Measurements from ENCODE around the gene C19orf12. TPM values are rescaled to one million over a fixed set of nuclear protein-coding genes. Genes with fewer than 3 reads are reported as not detected.

The C19orf12 gene
- total RNA-seq, 1 experiment from 2014 or later: 10.0 TPM

GRCh38 chr19:29717051-29717450 lies 2.0 kb upstream of the C19orf12 start:
- no peaks in the 10 kb centered on the region for H3K36me3 ChIP-seq (ENCODE audit: control insufficient read depth in 1 of 2, insufficient read depth in 2 of 2, low read length in 2 of 2)
- RAD21 ChIA-PET (ENCODE audit: low non-redundant PET in 1 of 2, low total read pairs in 2 of 2, uncharacterized antibody in 2 of 2, unreplicated experiment in 2 of 2): interaction anchor here (1.0 to 1.4 kb wide), 2 partner anchors 106 to 107 kb away, joined by 6 to 7 read pairs; no protein-coding TSS in a partner anchor
- no peaks in the 10 kb centered on the region for H3K9me2 ChIP-seq (ENCODE audit: insufficient read depth)
- H2AFZ ChIP-seq (ENCODE audit: low read depth, low read length, poor library complexity, severe bottlenecking): no peak overlapping the region
- no peaks in the 10 kb centered on the region for H3K27me3 ChIP-seq (ENCODE audit: insufficient read depth, low read length)
- H3K9ac ChIP-seq (ENCODE audit: low read length): no peak overlapping the region
- intact Hi-C loops (cut with micrococcal nuclease): loop anchor here (5.0 kb wide), 1 partner anchor 250 kb away; no protein-coding TSS in a partner anchor
- H3K27ac ChIP-seq (ENCODE audit: low read depth, low read length): no peak overlapping the region
- H3K79me2 ChIP-seq (ENCODE audit: insufficient read depth, low read length): peaks cover 10% of the 10 kb centered on the region
- ATAC-seq (no peak), DNase-seq (ENCODE audit: low read depth, low spot score) (no peak)
- peaks cover 10% of the 10 kb centered on the region in 2 experiments for H3K4me1 ChIP-seq (ENCODE audit: control insufficient read depth in 1 of 2, insufficient read depth in 2 of 2, low read length in 2 of 2)
- CTCF ChIA-PET: interaction anchor here (0.6 to 2.7 kb wide), 16 partner anchors 9 to 1924 kb away, joined by 3 to 44 read pairs (median 6); partner anchors contain the start of genes PLEKHF1 and POP4
- TF ChIP-seq SIN3A (IDR thresholded peaks at IDR 0.05; ENCODE audit: low read depth): no peak
- no peak for TF ChIP-seq EGR1 (IDR thresholded peaks at IDR 0.05; ENCODE audit: low read depth)
- no peak for TF ChIP-seq SP1 (IDR thresholded peaks at IDR 0.05; ENCODE audit: low read depth)
- TF ChIP-seq, protein P1, sequence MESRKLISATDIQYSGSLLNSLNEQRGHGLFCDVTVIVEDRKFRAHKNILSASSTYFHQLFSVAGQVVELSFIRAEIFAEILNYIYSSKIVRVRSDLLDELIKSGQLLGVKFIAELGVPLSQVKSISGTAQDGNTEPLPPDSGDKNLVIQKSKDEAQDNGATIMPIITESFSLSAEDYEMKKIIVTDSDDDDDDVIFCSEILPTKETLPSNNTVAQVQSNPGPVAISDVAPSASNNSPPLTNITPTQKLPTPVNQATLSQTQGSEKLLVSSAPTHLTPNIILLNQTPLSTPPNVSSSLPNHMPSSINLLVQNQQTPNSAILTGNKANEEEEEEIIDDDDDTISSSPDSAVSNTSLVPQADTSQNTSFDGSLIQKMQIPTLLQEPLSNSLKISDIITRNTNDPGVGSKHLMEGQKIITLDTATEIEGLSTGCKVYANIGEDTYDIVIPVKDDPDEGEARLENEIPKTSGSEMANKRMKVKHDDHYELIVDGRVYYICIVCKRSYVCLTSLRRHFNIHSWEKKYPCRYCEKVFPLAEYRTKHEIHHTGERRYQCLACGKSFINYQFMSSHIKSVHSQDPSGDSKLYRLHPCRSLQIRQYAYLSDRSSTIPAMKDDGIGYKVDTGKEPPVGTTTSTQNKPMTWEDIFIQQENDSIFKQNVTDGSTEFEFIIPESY (IDR thresholded peaks at IDR 0.05; ENCODE audit: extremely low read depth, insufficient replicate concordance, low read length): no peak
- TF ChIP-seq, protein P2, sequence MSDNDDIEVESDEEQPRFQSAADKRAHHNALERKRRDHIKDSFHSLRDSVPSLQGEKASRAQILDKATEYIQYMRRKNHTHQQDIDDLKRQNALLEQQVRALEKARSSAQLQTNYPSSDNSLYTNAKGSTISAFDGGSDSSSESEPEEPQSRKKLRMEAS (IDR thresholded peaks at IDR 0.05): no peak
- TF ChIP-seq EZH2 (IDR thresholded peaks at IDR 0.05): no peak
- no peak for TF ChIP-seq SRF (IDR thresholded peaks at IDR 0.05; ENCODE audit: low read depth)
- TF ChIP-seq JUND (IDR thresholded peaks at IDR 0.05): no peak
- no TSS peak for BruUV-seq (replicated peaks)
- H3K4me3 ChIP-seq (replicated peaks in 1 of 2; ENCODE audit: low read depth in 1 of 2, low read length in 2 of 2): no peak overlapping the region
- H4K20me1 ChIP-seq (ENCODE audit: insufficient read depth): no peaks in the 10 kb centered on the region
- peak overlapping the region; percentile 97; the same call in 1 of the 2 replicates for H3K4me2 ChIP-seq (ENCODE audit: low read length)
- POLR2A ChIA-PET: no interaction called here
- no peaks in the 10 kb centered on the region for H3K9me3 ChIP-seq (ENCODE audit: control insufficient read depth in 1 of 2, insufficient read depth in 1 of 2, low read depth in 1 of 2, low read length in 2 of 2)

Data from HCT116 (cell line).